Left lung (tissue), 10 donors: ENCODE results near the gene RNF144B. TPM values are rescaled to one million over a fixed set of nuclear protein-coding genes. Genes with fewer than 3 reads are reported as not detected.

ENCODE experiments used
- ATAC-seq: fragments of 200-7000 bp; cut with Tn5 transposase; one replicate; pipeline ENCODE4 v1.9.1; 2020; ENCODE audit warnings: moderate library complexity
- DNase-seq, 4 donors: peaks; one replicate each; pipeline ENCODE4 v3.0.0-alpha.2; 2013 to 2020
- H3K27ac ChIP-seq, 2 donors: fragments of 200-600 bp; sonication (generic) in 1 of 2; one replicate each; pipeline versions ENCODE4 v1.5.0 to v1.8.0; 2020 to 2021
- H3K27me3 ChIP-seq, 2 donors: fragments of 200-600 bp; sonication (generic) in 1 of 2; one replicate each; pipeline versions ENCODE4 v1.5.0 to v1.8.0; 2020 to 2021
- H3K36me3 ChIP-seq, 2 donors: fragments of 200-600 bp; sonication (generic) in 1 of 2; one replicate each; pipeline versions ENCODE4 v1.5.0 to v1.8.0; 2020 to 2021
- H3K4me1 ChIP-seq, 2 donors: fragments of 200-600 bp; one replicate each; pipeline ENCODE4 v1.8.0; 2021
- H3K4me3 ChIP-seq, 2 donors: fragments of 200-600 bp; sonication (generic) in 1 of 2; one replicate each; pipeline versions ENCODE4 v1.5.0 to v1.8.0; 2020 to 2021; ENCODE audit warnings: mild to moderate bottlenecking in 1 of 2
- H3K9me3 ChIP-seq, 2 donors: fragments of 200-600 bp; sonication (generic) in 1 of 2; one replicate each; pipeline versions ENCODE4 v1.5.0 to v1.8.0; 2020 to 2021
- CTCF ChIP-seq, 2 donors: fragments of 200-600 bp; sonication (generic) in 1 of 2; IDR thresholded peaks; one replicate each; pipeline versions ENCODE4 v1.5.0 to v1.8.0; 2021; ENCODE audit warnings: antibody characterized with exemption in 2 of 2
- intact Hi-C, 2 donors: fragments of 100-400 bp; cut with DNase I; formaldehyde crosslinking; loops; one replicate each; pipeline versions ENCODE4 v1.11.2 to v1.14.2; 2022
- polyA plus RNA-seq, 6 donors: library from polyadenylated mRNA; unstranded; fragments of 120-200 nt; gene quantifications; one replicate each; pipeline ENCODE4 v1.2.1, GENCODE V29; 2013; ENCODE audit not compliant: insufficient read length in 6 of 6
- total RNA-seq, 2 donors: library from RNA; stranded (reverse); fragmentation: NEBNext Ultra II Directional; extraction: Animal tissue kit (Norgen Biotek cat#: 25700); gene quantifications; one replicate each; pipeline ENCODE4 v1.2.1, GENCODE V29; 2021
- donor health status: DM: no; HTN: yes; CAD: no.
- donor health status: DM: no; HTN: no; CAD: no.

The RNF144B gene
- total and polyA plus RNA-seq, 8 donors: 13.9 to 74.8 (median 20.1) TPM

GRCh38 chr6:18416341-18416679 is 29.2 kb downstream of the RNF144B start:
- Histone ChIP-seq H3K4me1 (peaks cover 0 to 59% of the 10 kb centered on the region in 2 donors), H3K36me3 (peaks cover 0 to 8% of the 10 kb centered on the region in 2 donors), H3K27me3 (no peaks in the 10 kb centered on the region), H3K4me3 (no peak overlapping the region), H3K27ac (peak overlapping the region in 1 of 2 donors; percentile 42), H3K9me3 (no peaks in the 10 kb centered on the region)
- DNase-seq (no peak), ATAC-seq (no peak)
- TF ChIP-seq CTCF (IDR thresholded peaks at IDR 0.05): no peak
- intact Hi-C loops: no loop called here

- ATAC-seq: no peak
- no peak for DNase-seq
- peaks cover 0 to 7% of the 10 kb centered on the region in 2 donors for H3K36me3 ChIP-seq
- H3K4me3 ChIP-seq: no peak overlapping the region
- no peak for TF ChIP-seq CTCF (IDR thresholded peaks at IDR 0.05)
- H3K27me3 ChIP-seq: no peaks in the 10 kb centered on the region
- H3K4me1 ChIP-seq: peaks cover 0 to 49% of the 10 kb centered on the region in 2 donors
- intact Hi-C loops: no loop called here
- no peak overlapping the region for H3K27ac ChIP-seq
- no peaks in the 10 kb centered on the region for H3K9me3 ChIP-seq
Measured at GRCh38 chr6:18420328-18420727, 33.2 kb downstream of the RNF144B start.

- ATAC-seq: no peak
- no peak for TF ChIP-seq CTCF (IDR thresholded peaks at IDR 0.05)
- no peak for DNase-seq
- Histone ChIP-seq H3K27me3 (no peaks in the 10 kb centered on the region), H3K4me1 (peaks cover 17 to 52% of the 10 kb centered on the region in 2 donors), H3K4me3 (no peak overlapping the region), H3K27ac (no peak overlapping the region), H3K9me3 (no peaks in the 10 kb centered on the region), H3K36me3 (peaks cover 0 to 3% of the 10 kb centered on the region in 2 donors)
- intact Hi-C loops: no loop called here
Measured at GRCh38 chr6:18422136-18422535, 35.0 kb downstream of the RNF144B start.

GRCh38 chr6:18423426-18423825 is 36.3 kb downstream of the RNF144B start:
- DNase-seq: no peak
- Histone ChIP-seq H3K4me1 (peaks cover 17 to 47% of the 10 kb centered on the region in 2 donors), H3K9me3 (no peaks in the 10 kb centered on the region), H3K27me3 (no peaks in the 10 kb centered on the region), H3K36me3 (peaks cover 0 to 14% of the 10 kb centered on the region in 2 donors), H3K27ac (no peak overlapping the region), H3K4me3 (no peak overlapping the region)
- intact Hi-C loops: no loop called here
- no peak for ATAC-seq
- TF ChIP-seq CTCF (IDR thresholded peaks at IDR 0.05): no peak

GRCh38 chr6:18424201-18424600 is 37.1 kb downstream of the RNF144B start:
- peak in 2 of 4 donors; percentile 16 to 60 for DNase-seq
- no peak overlapping the region for H3K4me3 ChIP-seq
- H3K9me3 ChIP-seq: no peaks in the 10 kb centered on the region
- H3K36me3 ChIP-seq: peaks cover 0 to 21% of the 10 kb centered on the region in 2 donors
- peak overlapping the region in 1 of 2 donors; percentile 29 for H3K27ac ChIP-seq
- no peak for TF ChIP-seq CTCF (IDR thresholded peaks at IDR 0.05)
- no peaks in the 10 kb centered on the region for H3K27me3 ChIP-seq
- intact Hi-C loops: no loop called here
- ATAC-seq: peak; percentile 89
- H3K4me1 ChIP-seq: peaks cover 17 to 47% of the 10 kb centered on the region in 2 donors
